ENCODE results near the gene TAS2R7. TPM values are rescaled to one million over a fixed set of nuclear protein-coding genes. Genes with fewer than 3 reads are reported as not detected.

TAS2R7 gene
- not detected in 5 replicates for total RNA-seq (2022; extraction: Qiagen RNA extraction; ENCODE audit: low read depth)

GRCh38 chr12:10802587-10802986 lies at the start of gene TAS2R7:
Gene TAS2R7, minus strand, starts transcription at chr12:10802627. Its CDS starts 57 bp downstream, at chr12:10802570.

GRCh38 chr12:10849425-10849878 lies 47.0 kb upstream of the TAS2R7 start, which contains the start of gene PRR4:
Gene PRR4, minus strand, starts transcription at chr12:10849475. Its CDS starts 38 bp downstream, at chr12:10849437.

GRCh38 chr12:10826258-10826657 lies 23.8 kb upstream of the TAS2R7 start, which contains the start of gene TAS2R10:
Gene TAS2R10, minus strand, starts transcription at chr12:10826358. Its CDS starts 89 bp downstream, at chr12:10826269.

GRCh38 chr12:10810068-10810467 lies 7.6 kb upstream of the TAS2R7 start, which contains the start of gene TAS2R9:
Gene TAS2R9, minus strand, starts transcription at chr12:10810168. Its CDS starts 93 bp downstream, at chr12:10810075.

GRCh38 chr12:10807186-10807585 lies 4.8 kb upstream of the TAS2R7 start, which contains the start of gene TAS2R8:
Gene TAS2R8, minus strand, starts transcription at chr12:10807286. Its CDS starts 306 bp downstream, at chr12:10806980.

Other genes with a start within 250 kb of the TAS2R7 start
- gene MAGOHB, start 189.0 kb downstream of the TAS2R7 start, total RNA-seq (2022; extraction: Qiagen RNA extraction; ENCODE audit: low read depth), result 48.5 to 60.4 TPM (median 51.3 TPM) in 5 replicates
- 0.15 to 0.61 TPM (median 0.30 TPM) in 5 replicates for gene STYK1, start 128.6 kb downstream of the TAS2R7 start, total RNA-seq (2022; extraction: Qiagen RNA extraction; ENCODE audit: low read depth)
- gene YBX3, start 79.3 kb downstream of the TAS2R7 start, total RNA-seq (2022; extraction: Qiagen RNA extraction; ENCODE audit: low read depth), result 239 to 276 TPM (median 268 TPM) in 5 replicates
- not detected in 5 replicates for gene TAS2R8, start 4.7 kb upstream of the TAS2R7 start, total RNA-seq (2022; extraction: Qiagen RNA extraction; ENCODE audit: low read depth)
- not detected in 5 replicates for gene TAS2R9, start 7.5 kb upstream of the TAS2R7 start, total RNA-seq (2022; extraction: Qiagen RNA extraction; ENCODE audit: low read depth)
- gene TAS2R10, start 23.7 kb upstream of the TAS2R7 start, total RNA-seq (2022; extraction: Qiagen RNA extraction; ENCODE audit: low read depth), result not detected in 5 replicates
- 0.51 to 4.2 TPM (median 2.0 TPM) in 5 replicates for gene PRR4, start 46.8 kb upstream of the TAS2R7 start, total RNA-seq (2022; extraction: Qiagen RNA extraction; ENCODE audit: low read depth)
- gene PRH1, start 81.6 kb upstream of the TAS2R7 start, total RNA-seq (2022; extraction: Qiagen RNA extraction; ENCODE audit: low read depth), result 1.6 to 4.1 TPM (median 2.8 TPM) in 5 replicates
- not detected in 5 replicates for gene TAS2R13, start 106.9 kb upstream of the TAS2R7 start, total RNA-seq (2022; extraction: Qiagen RNA extraction; ENCODE audit: low read depth)
- not detected in 5 replicates for gene PRH2, start 126.6 kb upstream of the TAS2R7 start, total RNA-seq (2022; extraction: Qiagen RNA extraction; ENCODE audit: low read depth)
- gene TAS2R14, start 136.6 kb upstream of the TAS2R7 start, total RNA-seq (2022; extraction: Qiagen RNA extraction; ENCODE audit: low read depth), result 0.43 to 0.61 TPM (median 0.56 TPM) in 5 replicates
- gene TAS2R50, start 184.3 kb upstream of the TAS2R7 start, total RNA-seq (2022; extraction: Qiagen RNA extraction; ENCODE audit: low read depth), result not detected in 5 replicates
- gene TAS2R20, start 195.7 kb upstream of the TAS2R7 start, total RNA-seq (2022; extraction: Qiagen RNA extraction; ENCODE audit: low read depth), result 0.09 to 0.21 TPM in 2 of 5 replicates, not detected in the others
- 0.15 TPM in 1 of 5 replicates, not detected in the others for gene TAS2R19, start 220.0 kb upstream of the TAS2R7 start, total RNA-seq (2022; extraction: Qiagen RNA extraction; ENCODE audit: low read depth)
- 0.13 to 0.15 TPM in 2 of 5 replicates, not detected in the others for gene TAS2R31, start 228.8 kb upstream of the TAS2R7 start, total RNA-seq (2022; extraction: Qiagen RNA extraction; ENCODE audit: low read depth)

Data from A549 treated with GW870086 at 1 μM for 4 hours (cell line).